HEK293 (cell line): ENCODE measurements around the gene FGD5.

ENCODE experiments used
- CTCF ChIA-PET: fragments of 350-600 bp; formaldehyde crosslinking; extraction: SDS; loops from one replicate; lab custom pipeline; 2021; ENCODE audit warnings: antibody characterized with exemption; lab: Yijun Ruan, JAX
- POLR2A ChIA-PET: fragments of 300-600 bp; formaldehyde crosslinking; extraction: SDS; loops from one replicate; lab custom pipeline; 2020; ENCODE audit warnings: antibody characterized with exemption, inconsistent platforms; lab: Yijun Ruan, JAX
- H3K27ac ChIP-seq: fragments of 200-500 bp; sonication (Bioruptor generic); 2 replicates; pipeline ENCODE4 v1.5.1; 2014; ENCODE audit warnings: low read depth, low read length, control low read depth, inconsistent platforms; ENCODE audit errors: extremely low read depth
- H3K36me3 ChIP-seq, 2 experiments: fragments of 200-500 bp in 1 of 2; sonication (Bioruptor generic) in 1 of 2; 1 replicate in 1 of 2; 2 replicates in 1 of 2; pipeline ENCODE4 v1.5.1; 2014 to 2017; ENCODE audit warnings: inconsistent platforms in 2 of 2, low read length in 2 of 2; ENCODE audit not compliant: control insufficient read depth in 2 of 2, insufficient read depth in 1 of 2
- H3K4me1 ChIP-seq: fragments of 200-500 bp; sonication (Bioruptor generic); 2 replicates; pipeline ENCODE4 v1.5.1; 2014; ENCODE audit warnings: mild to moderate bottlenecking, low read length, inconsistent platforms; ENCODE audit not compliant: control insufficient read depth, insufficient read depth
- H3K4me3 ChIP-seq: 2 replicates; pipeline ENCODE4 v1.5.1; 2011; ENCODE audit warnings: low read depth, mild to moderate bottlenecking, control low read depth, low read length, moderate library complexity
- H3K9me3 ChIP-seq: fragments of 200-500 bp; sonication (Bioruptor generic); 2 replicates; pipeline ENCODE4 v1.5.1; 2014; ENCODE audit warnings: low read depth, low read length, inconsistent platforms; ENCODE audit not compliant: control insufficient read depth, insufficient read depth
- CTCF ChIP-seq: fragments of 450-650 bp; formaldehyde crosslinking; IDR thresholded peaks from 2 replicates; pipeline ENCODE4 v1.5.1; 2016; ENCODE audit warnings: missing biosample characterization, missing genetic modification characterization
- GFI1B ChIP-seq: fragments of 450-650 bp; formaldehyde crosslinking; IDR thresholded peaks from 2 replicates; pipeline ENCODE4 v1.5.1; 2016; ENCODE audit warnings: missing biosample characterization, missing genetic modification characterization
- TCF7L2 ChIP-seq: IDR thresholded peaks from 2 replicates; pipeline ENCODE4 v1.6.1; 2011; ENCODE audit warnings: low read depth, mild to moderate bottlenecking, inconsistent platforms, low read length, moderate library complexity, borderline replicate concordance
- ZBTB1 ChIP-seq: fragments of 450-650 bp; formaldehyde crosslinking; IDR thresholded peaks from 2 replicates; pipeline ENCODE4 v1.5.1; 2016; ENCODE audit warnings: missing biosample characterization, missing genetic modification characterization
- ZBTB17 ChIP-seq: fragments of 450-650 bp; formaldehyde crosslinking; IDR thresholded peaks from 2 replicates; pipeline ENCODE4 v1.5.1; 2016; ENCODE audit warnings: missing biosample characterization, missing genetic modification characterization
- ZNF10 ChIP-seq: fragments of 450-650 bp; formaldehyde crosslinking; IDR thresholded peaks from 2 replicates; pipeline ENCODE4 v1.5.1; 2017; ENCODE audit warnings: missing biosample characterization, missing genetic modification characterization
- ZNF184 ChIP-seq: fragments of 450-650 bp; IDR thresholded peaks from 2 replicates; pipeline ENCODE4 v1.5.1; 2018; ENCODE audit warnings: missing biosample characterization, mild to moderate bottlenecking, missing genetic modification characterization
- ZNF2 ChIP-seq: fragments of 450-650 bp; formaldehyde crosslinking; IDR thresholded peaks from 2 replicates; pipeline ENCODE4 v1.5.1; 2016; ENCODE audit warnings: missing biosample characterization, missing genetic modification characterization
- ZNF324 ChIP-seq: fragments of 450-650 bp; formaldehyde crosslinking; IDR thresholded peaks from 2 replicates; pipeline ENCODE4 v1.5.1; 2016; ENCODE audit warnings: missing biosample characterization, missing genetic modification characterization
- ZNF362 ChIP-seq: fragments of 450-650 bp; formaldehyde crosslinking; IDR thresholded peaks from 2 replicates; pipeline ENCODE4 v1.5.1; 2016; ENCODE audit warnings: missing biosample characterization, missing genetic modification characterization
- ZNF37A ChIP-seq: fragments of 450-650 bp; IDR thresholded peaks from 2 replicates; pipeline ENCODE4 v1.5.1; 2018; ENCODE audit warnings: missing biosample characterization, missing genetic modification characterization
- ZNF404 ChIP-seq: fragments of 450-650 bp; formaldehyde crosslinking; IDR thresholded peaks from 2 replicates; pipeline ENCODE4 v1.5.1; 2017; ENCODE audit warnings: missing biosample characterization, missing genetic modification characterization
- ZNF571 ChIP-seq: fragments of 450-650 bp; formaldehyde crosslinking; IDR thresholded peaks from 2 replicates; pipeline ENCODE4 v1.5.0; 2017; ENCODE audit warnings: missing biosample characterization, missing genetic modification characterization
- ZNF600 ChIP-seq: fragments of 450-650 bp; formaldehyde crosslinking; IDR thresholded peaks from 2 replicates; pipeline ENCODE4 v1.5.1; 2016; ENCODE audit warnings: missing biosample characterization, missing genetic modification characterization
- ZNF621 ChIP-seq: fragments of 450-650 bp; formaldehyde crosslinking; IDR thresholded peaks from 2 replicates; pipeline ENCODE4 v1.5.1; 2017; ENCODE audit warnings: missing biosample characterization, missing genetic modification characterization
- ZNF654 ChIP-seq: fragments of 450-650 bp; formaldehyde crosslinking; IDR thresholded peaks from 2 replicates; pipeline ENCODE4 v1.5.1; 2016; ENCODE audit warnings: low read depth, missing biosample characterization, missing genetic modification characterization
- ZNF785 ChIP-seq: fragments of 450-650 bp; formaldehyde crosslinking; IDR thresholded peaks from 2 replicates; pipeline ENCODE4 v1.5.1; 2016; ENCODE audit warnings: missing biosample characterization, missing genetic modification characterization
- ZNF843 ChIP-seq: fragments of 450-650 bp; formaldehyde crosslinking; IDR thresholded peaks from 2 replicates; pipeline ENCODE4 v1.5.1; 2016; ENCODE audit warnings: missing biosample characterization, missing genetic modification characterization
- ZSCAN16 ChIP-seq: fragments of 450-650 bp; formaldehyde crosslinking; IDR thresholded peaks from 2 replicates; pipeline ENCODE4 v1.5.1; 2016; ENCODE audit warnings: missing biosample characterization, missing genetic modification characterization
- TF ChIP-seq, protein P1 (sequence below): fragments of 450-650 bp; formaldehyde crosslinking; IDR thresholded peaks from 2 replicates; pipeline ENCODE4 v1.5.1; 2016; ENCODE audit warnings: missing biosample characterization, missing genetic modification characterization

Gene FGD5

GRCh38 chr3:14791343-14791945 lies 27.3 kb upstream of the FGD5 start:
- Histone ChIP-seq H3K36me3 (no peaks in the 10 kb centered on the region), H3K4me3 (no peak overlapping the region), H3K9me3 (no peaks in the 10 kb centered on the region), H3K27ac (no peak overlapping the region)
- CTCF ChIA-PET, result interaction anchor here (0.5 to 6.4 kb wide), 24 partner anchors 10 to 1359 kb away, joined by 3 to 91 read pairs (median 4); no protein-coding TSS in a partner anchor
- TF ChIP-seq ZNF600 (tag by site-specific recombination), result peak; percentile 71
- 0 out of 2 replicates have a peak, but pooled peaks have one; percentile 19 for TF ChIP-seq ZBTB17 (tag by site-specific recombination)
- TF ChIP-seq ZNF37A, result no peak
- TF ChIP-seq ZNF654 (tag by site-specific recombination), result peak; percentile 83
- TF ChIP-seq ZNF785, result no peak
- TF ChIP-seq CTCF, result peak; percentile 89
- peak; percentile 98 for TF ChIP-seq ZNF2
- TF ChIP-seq ZNF362 (tag by site-specific recombination), result peak; percentile 67
- TF ChIP-seq, all 188 proteins: peak for 6
- no peaks in the 10 kb centered on the region for H3K4me1 ChIP-seq
- POLR2A ChIA-PET, result interaction anchor here (1.1 kb wide), 1 partner anchor 130 kb away, joined by 6 read pairs; no protein-coding TSS in a partner anchor

- TF ChIP-seq ZBTB17 (tag by site-specific recombination) (peak; percentile 19; the same call in 1 of the 2 replicates), ZNF324 (tag by site-specific recombination) (no peak), ZNF10 (no peak)
- ChIA-PET CTCF (interaction anchor here (0.6 to 6.4 kb wide), 9 partner anchors 10 to 137 kb away, joined by 3 to 91 read pairs (median 6); no protein-coding TSS in a partner anchor), POLR2A (interaction anchor here (1.1 kb wide), 1 partner anchor 128 kb away, joined by 3 read pairs; no protein-coding TSS in a partner anchor)
- Histone ChIP-seq H3K36me3 (no peaks in the 10 kb centered on the region), H3K4me3 (no peak overlapping the region), H3K27ac (no peak overlapping the region), H3K9me3 (no peaks in the 10 kb centered on the region), H3K4me1 (no peaks in the 10 kb centered on the region)
Measured at GRCh38 chr3:14792691-14793121, 26.1 kb upstream of the FGD5 start.

DNA sequence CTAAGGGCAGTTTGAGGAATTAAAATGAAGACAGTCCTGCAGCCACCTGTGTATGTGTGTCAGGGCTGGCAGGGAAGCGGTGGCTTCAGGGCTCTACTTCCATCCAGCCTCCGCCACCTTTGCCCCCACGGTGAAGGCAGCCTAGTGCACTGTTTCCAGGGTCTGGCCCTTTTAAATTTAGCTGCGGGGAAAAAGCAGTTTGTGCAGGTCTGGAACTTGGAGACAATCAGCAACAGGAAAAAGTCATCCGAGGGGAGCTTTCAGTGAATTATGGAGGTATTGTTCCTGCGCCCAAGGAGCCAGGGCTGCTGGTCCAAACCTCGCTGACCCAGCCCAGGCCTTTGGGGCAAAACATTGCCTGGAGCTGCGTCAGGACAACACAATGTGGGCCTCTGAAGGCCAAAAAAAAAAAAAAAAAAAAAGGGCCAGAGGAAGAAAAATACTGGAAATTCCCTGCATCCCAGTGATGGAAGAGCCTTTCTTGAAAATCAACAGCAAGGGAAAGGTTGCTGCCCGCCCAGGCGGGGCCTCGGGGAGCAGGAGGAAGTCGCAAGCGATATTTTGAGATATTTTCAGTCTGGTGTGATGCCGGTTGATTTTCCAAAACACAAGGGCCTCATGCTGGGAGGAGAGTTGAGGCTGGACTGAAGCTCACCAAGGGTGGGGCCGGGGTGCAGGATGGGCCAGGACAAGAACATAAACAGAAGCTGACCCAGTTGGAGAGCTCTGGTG lies 25.5 kb upstream of the FGD5 start:
- Histone ChIP-seq H3K27ac (no peak overlapping the region), H3K4me1 (no peaks in the 10 kb centered on the region), H3K4me3 (no peak overlapping the region), H3K36me3 (no peaks in the 10 kb centered on the region), H3K9me3 (no peaks in the 10 kb centered on the region)
- POLR2A ChIA-PET, result interaction anchor here (0.5 to 1.1 kb wide), 2 partner anchors 128 to 134 kb away, joined by 3 to 4 read pairs; no protein-coding TSS in a partner anchor
- no peak for TF ChIP-seq ZNF571
- no peak for TF ChIP-seq ZNF184 (tag by site-specific recombination)
- no peak for TF ChIP-seq ZBTB1 (tag by site-specific recombination)
- no peak for TF ChIP-seq ZNF621 (tag by site-specific recombination)
- no peak for TF ChIP-seq ZSCAN16 (tag by site-specific recombination)
- no peak for TF ChIP-seq GFI1B (tag by site-specific recombination)
- no peak for TF ChIP-seq ZNF600 (tag by site-specific recombination)
- TF ChIP-seq ZNF843, result no peak
- TF ChIP-seq, protein P1, sequence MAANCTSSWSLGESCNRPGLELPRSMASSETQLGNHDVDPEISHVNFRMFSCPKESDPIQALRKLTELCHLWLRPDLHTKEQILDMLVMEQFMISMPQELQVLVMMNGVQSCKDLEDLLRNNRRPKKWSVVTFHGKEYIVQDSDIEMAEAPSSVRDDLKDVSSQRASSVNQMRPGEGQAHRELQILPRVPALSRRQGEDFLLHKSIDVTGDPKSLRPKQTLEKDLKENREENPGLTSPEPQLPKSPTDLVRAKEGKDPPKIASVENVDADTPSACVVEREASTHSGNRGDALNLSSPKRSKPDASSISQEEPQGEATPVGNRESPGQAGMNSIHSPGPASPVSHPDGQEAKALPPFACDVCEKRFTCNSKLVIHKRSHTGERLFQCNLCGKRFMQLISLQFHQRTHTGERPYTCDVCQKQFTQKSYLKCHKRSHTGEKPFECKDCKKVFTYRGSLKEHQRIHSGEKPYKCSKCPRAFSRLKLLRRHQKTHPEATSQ, result no peak
- no peak for TF ChIP-seq TCF7L2
- no peak for TF ChIP-seq ZNF404
- CTCF ChIA-PET, result interaction anchor here (0.6 to 6.4 kb wide), 6 partner anchors 9 to 129 kb away, joined by 3 to 91 read pairs (median 5); no protein-coding TSS in a partner anchor
